RWPE2 (cell line): Measurements from ENCODE around the gene MOCS3.

Experiments used
- ATAC-seq: fragments of 200-7000 bp; cut with Tn5 transposase; 3 replicates; pipeline ENCODE4 v1.9.1; 2021; ENCODE audit warnings: low read depth
- DNase-seq: peaks from one replicate; pipeline ENCODE4 v3.0.0-alpha.2; 2020; ENCODE audit warnings: low spot score
- H3K27ac ChIP-seq: fragments of 450-650 bp; 2 replicates; pipeline ENCODE4 v1.5.1; 2017; ENCODE audit warnings: mild to moderate bottlenecking; ENCODE audit not compliant: poor library complexity, severe bottlenecking
- H3K27me3 ChIP-seq: fragments of 250-450 bp; sonication (Bioruptor Pico); 2 replicates; pipeline ENCODE4 v1.5.1; 2021; ENCODE audit warnings: mild to moderate bottlenecking, moderate library complexity; ENCODE audit not compliant: insufficient read depth, poor library complexity, severe bottlenecking
- H3K36me3 ChIP-seq: fragments of 250-450 bp; sonication (Bioruptor Pico); 2 replicates; pipeline ENCODE4 v1.5.1; 2020; ENCODE audit warnings: low read depth, mild to moderate bottlenecking, moderate library complexity
- H3K4me1 ChIP-seq: fragments of 250-450 bp; sonication (Bioruptor Pico); 2 replicates; pipeline ENCODE4 v1.5.1; 2021; ENCODE audit warnings: mild to moderate bottlenecking, moderate library complexity; ENCODE audit not compliant: insufficient read depth, poor library complexity, severe bottlenecking
- H3K4me3 ChIP-seq: fragments of 250-450 bp; sonication (Bioruptor Pico); 2 replicates; pipeline ENCODE4 v1.5.1; 2021; ENCODE audit warnings: mild to moderate bottlenecking, moderate library complexity; ENCODE audit not compliant: severe bottlenecking
- H3K9me3 ChIP-seq: fragments of 250-450 bp; sonication (Bioruptor Pico); 2 replicates; pipeline ENCODE4 v1.5.1; 2021; ENCODE audit warnings: mild to moderate bottlenecking, moderate library complexity; ENCODE audit not compliant: severe bottlenecking
- CTCF ChIP-seq: fragments of 450-650 bp; IDR thresholded peaks from one replicate; pipeline ENCODE4 v1.5.1; 2017; ENCODE audit warnings: mild to moderate bottlenecking, moderate library complexity; ENCODE audit not compliant: poor library complexity, severe bottlenecking

Gene MOCS3

DNA sequence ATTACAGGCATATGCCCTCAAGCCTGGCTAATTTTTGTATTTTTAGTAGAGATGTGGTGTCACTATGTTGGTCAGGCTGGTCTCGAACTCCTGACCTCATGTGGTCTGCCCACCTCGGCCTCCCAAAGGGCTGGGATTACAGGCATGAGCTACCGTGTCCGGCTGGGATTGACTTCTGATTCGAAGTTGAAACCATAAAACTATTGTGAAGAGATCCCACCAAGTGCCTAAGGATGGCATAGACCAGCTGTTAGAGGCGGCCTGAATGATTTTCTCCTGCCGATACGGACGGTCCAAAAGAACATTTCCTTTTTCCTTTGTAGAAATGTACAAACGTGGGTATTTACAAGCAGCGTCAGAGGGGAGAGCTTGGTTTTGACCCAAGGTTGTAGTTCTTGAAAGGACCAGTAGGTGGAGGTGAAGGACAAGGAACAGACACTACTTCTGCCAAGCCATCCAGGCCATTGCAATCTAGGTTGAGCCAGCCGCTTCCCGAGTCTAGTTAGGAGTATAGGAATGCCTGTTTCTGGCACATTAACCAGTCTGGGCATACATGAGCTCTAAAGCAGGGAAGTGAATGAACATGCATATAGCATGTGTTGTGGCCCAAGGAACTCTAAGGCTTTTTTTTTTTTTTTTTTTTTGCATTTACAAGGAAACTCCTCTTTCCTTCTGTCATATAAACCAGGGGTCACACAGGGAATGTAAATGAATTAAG, 29.0 kb downstream of the MOCS3 start:
- peaks cover 23% of the 10 kb centered on the region for H3K4me1 ChIP-seq
- no peaks in the 10 kb centered on the region for H3K9me3 ChIP-seq
- H3K4me3 ChIP-seq = no peak overlapping the region
- no peaks in the 10 kb centered on the region for H3K36me3 ChIP-seq
- ATAC-seq (peak; percentile 79), DNase-seq (peak; percentile 91)
- peak; percentile 100 for TF ChIP-seq CTCF
- no peak overlapping the region for H3K27ac ChIP-seq
- H3K27me3 ChIP-seq = no peaks in the 10 kb centered on the region

DNA sequence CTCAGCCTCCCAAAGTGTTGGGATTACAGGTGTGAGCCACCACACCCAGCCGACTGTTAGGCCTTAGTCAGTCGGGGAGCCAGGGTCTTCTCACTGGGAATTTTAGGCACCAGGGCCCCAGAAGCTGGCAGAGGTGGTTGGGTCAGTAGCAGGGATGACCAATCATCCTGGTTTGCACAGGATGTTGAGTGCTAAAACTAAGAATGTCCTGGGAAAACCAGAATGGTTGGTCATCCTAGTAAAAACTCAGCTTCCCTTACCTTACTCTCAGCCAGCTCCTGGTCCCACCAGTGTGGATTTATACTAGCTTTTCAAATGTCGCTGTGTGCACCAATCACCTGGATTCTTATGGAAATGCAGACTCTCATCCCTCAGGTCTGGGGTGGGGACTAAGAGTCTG, 32.5 kb downstream of the MOCS3 start:
- no peaks in the 10 kb centered on the region for H3K36me3 ChIP-seq
- TF ChIP-seq CTCF = no peak
- no peaks in the 10 kb centered on the region for H3K27me3 ChIP-seq
- no peaks in the 10 kb centered on the region for H3K9me3 ChIP-seq
- H3K4me3 ChIP-seq = no peak overlapping the region
- DNase-seq (no peak), ATAC-seq (no peak)
- H3K4me1 ChIP-seq = peaks cover 28% of the 10 kb centered on the region
- peak overlapping the region; percentile 78 for H3K27ac ChIP-seq

DNA sequence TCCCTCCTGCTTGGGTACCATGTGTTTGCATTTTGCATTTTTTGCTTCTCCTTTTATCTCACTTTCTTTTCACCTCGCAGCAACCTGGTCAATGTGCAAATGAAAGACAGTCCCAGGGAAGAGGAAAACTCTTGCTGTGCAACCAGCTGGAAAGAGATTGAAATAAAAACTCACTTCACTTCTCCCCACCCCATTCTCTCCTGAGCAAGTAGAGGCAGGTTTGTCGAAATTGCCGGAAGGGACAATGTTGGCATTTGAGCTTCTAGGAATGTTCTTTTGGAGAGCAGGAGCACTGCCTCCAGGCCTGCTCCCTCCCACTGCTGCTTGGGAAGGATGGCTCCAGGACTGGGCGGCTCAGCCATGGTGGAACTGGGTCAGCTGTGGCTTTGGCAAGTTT, 33.7 kb downstream of the MOCS3 start:
- peak overlapping the region; percentile 78 for H3K27ac ChIP-seq
- DNase-seq (peak; percentile 93), ATAC-seq (peak; percentile 74)
- no peaks in the 10 kb centered on the region for H3K27me3 ChIP-seq
- H3K9me3 ChIP-seq = no peaks in the 10 kb centered on the region
- H3K4me3 ChIP-seq = no peak overlapping the region
- peaks cover 34% of the 10 kb centered on the region for H3K4me1 ChIP-seq
- no peaks in the 10 kb centered on the region for H3K36me3 ChIP-seq
- no peak for TF ChIP-seq CTCF

- Histone ChIP-seq H3K9me3 (no peaks in the 10 kb centered on the region), H3K4me3 (no peak overlapping the region), H3K4me1 (peaks cover 34% of the 10 kb centered on the region), H3K27ac (peak overlapping the region; percentile 78), H3K27me3 (no peaks in the 10 kb centered on the region), H3K36me3 (no peaks in the 10 kb centered on the region)
- TF ChIP-seq CTCF = peak; percentile 100
- ATAC-seq = peak; percentile 70
- DNase-seq = no peak
These were observed 34.3 kb downstream of the MOCS3 start for GRCh38 chr20:50992733-50993457.

- H3K27ac ChIP-seq = no peak overlapping the region
- no peak for TF ChIP-seq CTCF
- H3K4me3 ChIP-seq = no peak overlapping the region
- no peaks in the 10 kb centered on the region for H3K27me3 ChIP-seq
- DNase-seq (no peak), ATAC-seq (no peak)
- H3K36me3 ChIP-seq = no peaks in the 10 kb centered on the region
- no peaks in the 10 kb centered on the region for H3K9me3 ChIP-seq
- H3K4me1 ChIP-seq = peaks cover 34% of the 10 kb centered on the region
These were observed 35.3 kb downstream of the MOCS3 start for GRCh38 chr20:50993876-50994275.
